Kidney (tissue), 14 donors: ENCODE data around the gene CALD1. TPM values are rescaled to one million over a fixed set of nuclear protein-coding genes. Genes with fewer than 3 reads are reported as not detected.
A peak's percentile ranks its signal among the peaks of the same experiment; 100 is the strongest.

Experiments used
- DNase-seq, 5 donors: peaks; one replicate each; pipeline ENCODE4 v3.0.0-alpha.2; 2013 to 2020
- FAIRE-seq: peaks from 2 replicates; lab custom pipeline; 2012; peaks lifted over from hg19 to GRCh38; lab: Jason Lieb, UNC
- H3K27ac ChIP-seq, 2 donors: one replicate each; pipeline ENCODE4 v1.7.0; 2013; ENCODE audit warnings: low read depth in 2 of 2, low read length in 2 of 2, inconsistent platforms in 1 of 2
- H3K27me3 ChIP-seq: one replicate; pipeline ENCODE4 v1.7.1; 2013; ENCODE audit warnings: low read length, inconsistent platforms; ENCODE audit not compliant: control insufficient read depth, insufficient read depth
- H3K36me3 ChIP-seq, 3 donors: one replicate each; pipeline versions ENCODE4 v1.7.0 to v1.7.1; 2013; ENCODE audit warnings: low read length in 3 of 3, control low read depth in 1 of 3, inconsistent platforms in 1 of 3; ENCODE audit not compliant: insufficient read depth in 3 of 3, control insufficient read depth in 2 of 3
- H3K4me1 ChIP-seq, 3 donors: one replicate each; pipeline versions ENCODE4 v1.7.0 to v1.7.1; 2013; ENCODE audit warnings: low read length in 3 of 3, inconsistent platforms in 1 of 3, low read depth in 1 of 3; ENCODE audit not compliant: control insufficient read depth in 2 of 3, insufficient read depth in 2 of 3
- H3K4me3 ChIP-seq, 3 donors: one replicate each; pipeline versions ENCODE4 v1.7.0 to v1.8.1; 2013; ENCODE audit warnings: low read length in 3 of 3, control low read depth in 1 of 3, inconsistent platforms in 1 of 3
- H3K9ac ChIP-seq, 3 donors: one replicate each; pipeline versions ENCODE4 v1.7.0 to v1.7.1; 2013; ENCODE audit warnings: low read length in 3 of 3, control low read depth in 1 of 3, inconsistent platforms in 1 of 3
- H3K9me3 ChIP-seq, 3 donors: one replicate each; pipeline versions ENCODE4 v1.7.0 to v1.7.1; 2013; ENCODE audit warnings: low read length in 3 of 3, control low read depth in 1 of 3, inconsistent platforms in 1 of 3; ENCODE audit not compliant: control insufficient read depth in 2 of 3, insufficient read depth in 1 of 3
- intact Hi-C: fragments of 100-400 bp; cut with DNase I; formaldehyde crosslinking; loops from one replicate; pipeline ENCODE4 v1.11.1; 2022
- polyA plus RNA-seq: library from polyadenylated mRNA; stranded (reverse); fragments of 350-450 nt; fragmentation: Illumina TruSeq; extraction: RNeasy Lipid Tissue Mini Kit (QIAGEN cat#74804); gene quantifications from one replicate; pipeline ENCODE4 v1.2.3, GENCODE V29; 2014; ENCODE audit warnings: low read depth, low replicate concordance; ENCODE audit not compliant: insufficient read depth
- total RNA-seq: library from RNA; stranded (reverse); fragmentation: NEBNext Ultra II Directional; extraction: Animal tissue kit (Norgen Biotek cat#: 25700); gene quantifications from one replicate; pipeline ENCODE4 v1.2.1, GENCODE V29; 2021
- TF ChIP-seq, protein P1 (sequence below): IDR thresholded peaks from 3 replicates; pipeline ENCODE4 v1.5.1; 2012; ENCODE audit warnings: mild to moderate bottlenecking, moderate library complexity, borderline replicate concordance; ENCODE audit not compliant: insufficient read depth; ENCODE audit errors: extremely low read depth
- donor health status: control.
- donor health status: control.
- donor health status: control.
- donor health status: control.
- donor health status: control.
- donor health status: DM: yes; HTN: yes; CAD: no.
- donor health status: Normal renal cell carcinoma (clear cell type).

Gene CALD1
- total and polyA plus RNA-seq, 2 donors from 2014 or later: 72.7 to 218 TPM

- FAIRE-seq (no peak), DNase-seq (peak in 1 of 5 donors; percentile 79)
- Histone ChIP-seq H3K4me3 (no peak overlapping the region), H3K27ac (no peak overlapping the region), H3K27me3 (no peaks in the 10 kb centered on the region), H3K36me3 (no peaks in the 10 kb centered on the region), H3K9ac (no peak overlapping the region), H3K4me1 (no peaks in the 10 kb centered on the region), H3K9me3 (no peaks in the 10 kb centered on the region)
- TF ChIP-seq, protein P1, sequence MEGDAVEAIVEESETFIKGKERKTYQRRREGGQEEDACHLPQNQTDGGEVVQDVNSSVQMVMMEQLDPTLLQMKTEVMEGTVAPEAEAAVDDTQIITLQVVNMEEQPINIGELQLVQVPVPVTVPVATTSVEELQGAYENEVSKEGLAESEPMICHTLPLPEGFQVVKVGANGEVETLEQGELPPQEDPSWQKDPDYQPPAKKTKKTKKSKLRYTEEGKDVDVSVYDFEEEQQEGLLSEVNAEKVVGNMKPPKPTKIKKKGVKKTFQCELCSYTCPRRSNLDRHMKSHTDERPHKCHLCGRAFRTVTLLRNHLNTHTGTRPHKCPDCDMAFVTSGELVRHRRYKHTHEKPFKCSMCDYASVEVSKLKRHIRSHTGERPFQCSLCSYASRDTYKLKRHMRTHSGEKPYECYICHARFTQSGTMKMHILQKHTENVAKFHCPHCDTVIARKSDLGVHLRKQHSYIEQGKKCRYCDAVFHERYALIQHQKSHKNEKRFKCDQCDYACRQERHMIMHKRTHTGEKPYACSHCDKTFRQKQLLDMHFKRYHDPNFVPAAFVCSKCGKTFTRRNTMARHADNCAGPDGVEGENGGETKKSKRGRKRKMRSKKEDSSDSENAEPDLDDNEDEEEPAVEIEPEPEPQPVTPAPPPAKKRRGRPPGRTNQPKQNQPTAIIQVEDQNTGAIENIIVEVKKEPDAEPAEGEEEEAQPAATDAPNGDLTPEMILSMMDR: no peak
- intact Hi-C loops: no loop called here
These were observed 13.5 kb downstream of the CALD1 start for GRCh38 chr7:134792968-134793367.

GRCh38 chr7:134795231-134795630, 15.8 kb downstream of the CALD1 start:
- TF ChIP-seq, protein P1: no peak
- intact Hi-C loops: no loop called here
- DNase-seq (no peak), FAIRE-seq (no peak)
- Histone ChIP-seq H3K4me3 (no peak overlapping the region), H3K36me3 (no peaks in the 10 kb centered on the region), H3K9ac (no peak overlapping the region), H3K27me3 (no peaks in the 10 kb centered on the region), H3K9me3 (no peaks in the 10 kb centered on the region), H3K27ac (no peak overlapping the region), H3K4me1 (no peaks in the 10 kb centered on the region)

DNA sequence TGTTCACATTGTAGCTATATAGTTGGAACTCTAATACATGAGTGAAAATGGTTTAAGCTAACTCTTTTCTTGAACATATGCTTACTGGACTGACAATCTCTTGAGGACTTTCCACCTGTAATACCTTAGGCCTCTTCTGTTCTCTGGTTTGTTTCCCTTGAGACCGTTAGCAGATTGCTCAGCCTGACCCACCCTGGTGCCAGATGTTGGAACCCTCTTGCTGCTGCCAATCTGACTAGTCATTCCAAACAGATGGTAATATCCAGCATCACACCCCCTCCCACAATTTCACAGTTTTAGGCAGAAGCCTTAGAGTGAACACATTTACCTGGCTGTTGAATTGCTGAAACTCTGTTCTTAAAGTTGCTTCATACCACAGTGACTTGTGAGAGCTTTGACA, 18.7 kb downstream of the CALD1 start:
- Histone ChIP-seq H3K36me3 (no peaks in the 10 kb centered on the region), H3K27ac (no peak overlapping the region), H3K4me3 (no peak overlapping the region), H3K9ac (no peak overlapping the region), H3K9me3 (no peaks in the 10 kb centered on the region), H3K27me3 (no peaks in the 10 kb centered on the region), H3K4me1 (no peaks in the 10 kb centered on the region)
- TF ChIP-seq, protein P1: no peak
- no peak for FAIRE-seq
- no peak for DNase-seq
- intact Hi-C loops: no loop called here

DNA sequence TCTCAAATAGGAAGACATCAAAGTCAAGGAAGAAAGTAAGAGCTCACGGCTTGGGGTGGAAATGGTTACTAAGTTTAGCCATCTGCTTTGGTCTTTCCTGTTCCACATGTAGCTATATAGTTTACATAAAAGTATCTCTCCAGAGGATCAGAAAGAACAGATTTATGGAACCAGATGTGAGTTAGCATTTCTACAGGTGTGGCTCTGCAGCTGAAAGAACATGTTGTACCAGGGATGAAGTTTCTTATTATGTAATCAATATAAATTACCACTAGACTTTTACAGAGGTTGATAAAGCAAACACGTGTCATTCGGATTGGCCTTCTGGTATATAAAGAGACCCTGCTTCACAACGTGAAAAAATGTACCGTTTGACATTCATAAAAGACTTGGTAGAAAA, 19.9 kb downstream of the CALD1 start:
- FAIRE-seq (no peak), DNase-seq (no peak)
- Histone ChIP-seq H3K9me3 (no peaks in the 10 kb centered on the region), H3K9ac (no peak overlapping the region), H3K4me3 (no peak overlapping the region), H3K36me3 (no peaks in the 10 kb centered on the region), H3K27ac (peak overlapping the region in 1 of 2 donors; percentile 19), H3K4me1 (no peaks in the 10 kb centered on the region), H3K27me3 (no peaks in the 10 kb centered on the region)
- TF ChIP-seq, protein P1: no peak
- intact Hi-C loops: no loop called here
